GM18498 (cell line): ENCODE results near the gene RSPO4.
"Not testable (repeated sequence)": the region's sequence is repeated elsewhere in the genome, so short reads cannot be mapped to it uniquely, and the experiment has no call there.

Experiments used
- ATAC-seq: cut with Tn5 transposase; IDR thresholded peaks from one replicate; pipeline ENCODE4 v1.9.1; 2021; ENCODE audit warnings: mild to moderate bottlenecking, moderate library complexity; ENCODE audit not compliant: unreplicated experiment

RSPO4 gene

DNA sequence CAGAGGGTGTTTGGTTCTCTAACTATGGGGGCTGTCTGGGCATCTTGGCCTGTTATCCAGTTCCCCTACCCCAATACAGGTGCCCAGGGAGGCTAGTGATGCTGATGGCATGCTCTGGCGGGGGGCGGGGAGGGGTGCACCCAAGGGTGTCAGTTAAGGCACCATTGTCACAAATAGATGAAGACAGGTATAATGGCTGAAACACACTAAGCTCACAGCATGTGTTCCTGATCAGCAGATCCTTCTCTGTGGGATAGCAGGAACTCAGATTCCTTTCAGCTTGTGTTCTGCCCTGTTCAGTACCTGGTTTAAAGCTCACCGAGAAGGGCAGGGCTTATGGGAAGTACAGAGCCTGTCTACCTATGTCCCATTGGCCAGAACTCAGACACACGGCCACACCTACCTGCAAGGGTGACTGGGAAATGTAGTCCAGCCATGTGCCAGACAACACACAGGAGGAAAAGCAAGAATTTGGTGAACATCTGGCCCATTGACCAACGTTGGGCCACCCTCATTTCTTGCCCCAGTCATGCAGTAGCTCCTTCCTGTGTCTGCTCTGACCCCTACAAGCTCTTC, 3.4 kb upstream of the RSPO4 start:
- ATAC-seq = no peak

DNA sequence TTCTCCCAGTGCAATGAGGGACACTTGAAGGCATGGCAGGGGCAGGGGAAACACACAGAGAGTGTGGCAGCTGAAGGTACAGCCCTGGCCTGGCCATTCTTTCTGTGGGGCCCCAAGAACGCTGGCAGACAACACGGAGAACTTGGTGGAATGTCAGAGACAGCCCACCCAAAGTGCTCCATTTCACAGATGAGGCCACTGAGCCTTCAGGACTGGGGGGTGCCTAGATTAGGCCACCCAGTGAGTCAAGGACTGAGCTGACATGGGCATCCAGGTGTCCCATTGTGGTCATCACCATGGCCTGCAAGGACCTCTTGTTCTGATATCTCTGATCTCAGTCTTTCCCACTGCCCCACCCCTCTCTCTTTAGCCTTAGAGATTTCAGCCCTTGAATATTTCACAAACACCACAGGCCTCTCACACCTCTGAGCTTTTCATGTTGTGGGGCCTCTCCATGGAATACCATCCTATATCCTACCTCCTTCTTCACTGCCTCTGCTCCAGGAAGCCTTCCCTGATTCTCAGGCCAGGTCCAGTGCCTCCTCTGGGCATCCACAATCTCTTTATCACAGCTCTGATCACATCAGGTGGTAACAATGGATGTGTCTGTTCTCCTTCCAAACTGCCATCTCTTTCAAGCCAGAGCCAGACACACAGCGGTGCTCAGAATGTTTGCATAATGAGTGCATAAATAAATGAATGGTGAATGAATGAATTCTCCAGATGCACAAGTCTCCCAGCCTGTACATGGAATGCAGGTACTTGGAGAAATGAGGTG, 2.0 kb upstream of the RSPO4 start:
- no peak for ATAC-seq

DNA sequence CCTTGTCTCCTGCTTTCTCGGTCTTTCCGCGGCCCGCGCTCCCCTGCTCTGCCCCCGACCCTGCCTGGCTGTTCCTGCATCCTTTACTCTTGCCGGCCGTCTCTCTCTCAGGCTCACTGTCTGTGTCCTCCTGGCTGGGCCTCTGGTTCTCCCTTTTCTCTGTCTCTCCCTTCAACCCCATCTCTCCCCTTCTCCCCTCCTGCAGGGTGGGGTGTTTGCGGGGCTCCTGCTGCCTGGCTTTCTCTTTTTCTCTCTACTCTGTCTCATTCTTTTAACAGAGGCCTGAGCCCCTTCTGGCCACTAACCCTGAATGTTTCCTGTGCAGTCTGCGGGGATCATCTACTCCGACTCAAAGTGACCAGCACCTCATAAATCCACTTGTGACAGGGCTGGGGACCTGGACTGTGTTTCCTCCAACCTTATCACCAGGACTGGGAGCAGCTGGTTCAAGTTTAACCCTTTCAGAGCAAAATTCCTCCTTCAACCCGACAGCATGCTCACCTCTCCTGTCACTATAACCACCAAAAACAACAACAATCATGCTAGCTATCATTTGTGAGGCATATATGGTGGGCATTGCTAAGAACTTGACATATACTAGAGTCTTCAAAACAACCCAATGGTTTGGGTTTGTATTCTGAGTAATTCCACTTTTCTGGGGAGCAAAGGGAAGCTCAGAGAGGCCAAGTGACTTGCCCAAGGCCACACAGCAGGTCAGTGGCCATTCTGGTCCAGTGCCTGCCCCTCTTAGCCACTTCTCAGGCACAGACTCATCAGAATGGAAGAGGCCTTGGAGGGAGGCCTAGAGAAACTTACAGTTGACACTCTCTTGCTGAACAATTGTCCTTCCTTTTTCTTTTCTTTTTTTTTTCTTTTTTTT, 811 bp upstream of the RSPO4 start:
- no peak for ATAC-seq

DNA sequence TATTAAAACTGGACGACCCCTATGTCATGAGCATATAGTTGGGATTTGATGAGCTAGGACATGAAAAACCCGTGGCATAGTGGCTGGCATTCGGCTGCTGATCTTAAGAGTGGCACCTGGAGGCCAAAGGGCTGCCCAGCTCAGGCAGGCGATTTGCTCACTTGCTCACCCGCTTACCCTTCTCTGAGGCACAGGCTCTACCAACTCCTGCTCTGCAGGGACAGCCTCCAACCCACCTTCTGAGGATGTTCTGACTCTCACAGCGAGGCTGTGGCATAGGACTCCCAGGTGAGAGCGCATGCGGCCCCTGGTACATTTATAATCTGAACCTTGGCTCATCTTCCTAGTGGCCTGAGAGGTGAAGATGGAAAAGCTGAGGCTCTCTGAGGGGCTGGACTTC, 995 bp downstream of the RSPO4 start:
- ATAC-seq = no peak

DNA sequence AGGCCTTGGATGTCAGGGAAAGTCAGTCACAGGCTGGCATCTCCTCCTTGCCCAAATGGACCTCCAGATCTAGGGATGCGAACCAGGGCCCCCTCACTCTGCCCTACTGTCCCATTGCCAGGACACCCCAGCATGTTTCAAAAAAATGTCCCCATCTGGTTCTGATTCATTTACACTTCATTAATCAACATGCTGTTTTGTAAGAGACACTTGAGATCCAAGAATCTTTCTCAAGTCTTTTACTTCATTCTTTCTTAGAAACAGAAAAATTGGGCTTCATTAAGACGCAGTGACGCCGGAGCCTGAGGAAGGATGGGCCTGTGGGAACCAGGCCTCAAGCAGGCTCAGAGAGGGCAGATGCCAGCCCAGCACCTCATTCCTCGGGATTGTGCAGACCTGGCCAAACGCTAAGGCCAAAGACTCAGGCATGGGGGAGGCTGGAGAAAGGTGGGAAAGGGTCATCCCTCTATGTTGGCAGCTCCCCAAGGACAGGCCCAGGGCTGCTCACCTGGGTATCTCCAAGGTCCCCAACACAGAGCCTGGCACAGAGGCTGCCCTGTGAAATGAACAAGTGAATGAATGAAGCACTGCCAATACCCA, 3.8 kb downstream of the RSPO4 start:
- no peak for ATAC-seq

DNA sequence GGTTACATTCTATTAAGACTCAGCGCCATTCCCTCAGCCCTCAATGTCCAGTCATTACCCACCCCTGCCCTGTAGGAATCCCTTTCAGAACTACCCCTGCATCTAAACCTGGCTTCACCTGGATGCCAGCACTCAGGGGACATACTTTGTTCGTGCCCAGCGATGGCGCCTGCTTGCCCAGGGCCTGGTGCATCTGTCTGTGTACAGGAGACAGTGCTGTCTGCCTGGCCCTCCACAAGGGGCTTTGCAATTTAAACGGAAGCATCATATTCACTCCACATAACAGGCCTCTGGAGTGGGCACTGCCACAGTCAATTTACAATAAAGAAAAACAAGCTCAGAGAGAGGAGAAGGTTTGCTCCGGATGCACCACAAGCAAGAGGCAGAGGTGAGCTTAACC, 4.6 kb downstream of the RSPO4 start:
- no peak for ATAC-seq

DNA sequence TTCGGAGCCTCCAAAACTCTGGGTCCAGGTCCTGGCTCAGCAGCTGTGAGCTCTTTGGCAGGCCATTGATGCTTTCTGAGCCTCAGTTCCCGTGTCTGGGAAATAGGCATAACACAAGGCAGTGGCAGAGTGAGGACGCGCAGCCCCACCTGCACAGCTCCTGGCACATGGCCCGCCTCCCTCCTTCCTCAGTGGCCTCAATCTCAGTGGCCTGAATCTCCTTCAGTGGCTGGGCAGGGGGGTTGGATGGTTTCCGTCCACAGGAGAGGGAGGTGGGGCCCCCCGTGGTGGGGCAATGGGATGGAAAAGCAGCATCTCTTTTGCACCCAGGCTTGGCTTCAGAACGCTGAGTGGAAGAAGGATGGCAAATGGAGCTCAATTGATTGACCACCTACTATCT, 5.1 kb downstream of the RSPO4 start:
- no peak for ATAC-seq

DNA sequence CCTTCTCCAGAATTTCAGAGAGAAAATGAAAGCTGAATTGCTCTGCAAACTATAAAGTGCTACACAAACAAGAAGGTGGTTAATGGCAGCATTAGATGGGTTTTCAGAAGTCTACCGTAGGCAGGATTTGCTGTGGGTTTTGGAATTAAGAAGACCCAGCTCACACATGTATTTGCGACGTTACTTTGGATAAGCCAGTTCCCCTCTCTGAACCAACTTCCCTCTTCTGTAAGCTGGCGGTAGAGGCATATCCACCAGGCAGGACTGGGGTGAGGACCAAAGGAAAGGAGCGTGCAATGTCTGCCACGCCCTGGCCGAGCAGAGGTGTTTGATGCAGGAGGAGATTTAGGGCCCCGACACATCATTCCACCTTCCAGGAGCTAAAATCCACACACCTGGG, 6.9 kb downstream of the RSPO4 start:
- ATAC-seq = no peak

DNA sequence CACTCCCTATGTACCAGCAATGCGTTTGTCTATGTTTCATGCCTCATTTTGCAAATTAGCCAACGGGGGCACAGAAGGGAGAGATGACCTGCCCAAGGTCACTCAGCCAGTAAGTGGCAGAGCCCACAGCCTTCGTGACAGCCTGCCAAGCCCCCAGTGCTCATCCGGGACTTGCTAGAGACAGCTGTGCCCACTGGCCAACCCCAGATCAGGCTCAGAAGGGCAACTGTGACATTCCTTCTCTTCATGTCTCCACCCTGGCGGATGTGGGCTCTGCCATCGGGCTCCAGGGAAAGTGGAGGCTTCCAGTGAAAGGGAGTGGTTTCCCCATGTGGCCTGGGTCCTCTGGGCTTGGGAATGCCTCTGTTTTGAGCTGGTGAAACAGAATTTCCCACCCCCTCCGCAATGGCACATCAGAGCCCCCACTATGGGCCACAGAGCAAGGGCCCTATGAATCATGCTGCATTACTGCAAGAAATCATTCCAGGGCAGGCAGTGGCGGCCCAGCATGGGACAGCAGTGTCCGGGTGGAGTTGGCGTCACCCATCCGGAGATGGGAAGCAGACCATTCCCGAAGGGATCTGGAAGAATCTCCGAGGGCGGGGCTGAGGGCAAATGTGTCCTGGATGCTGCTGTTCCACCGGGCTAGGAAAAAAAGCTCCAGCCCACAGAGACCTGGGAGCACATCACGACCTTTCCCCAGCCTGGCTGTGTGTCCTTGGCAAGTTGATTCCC, 9.1 kb downstream of the RSPO4 start:
- ATAC-seq = no peak

DNA sequence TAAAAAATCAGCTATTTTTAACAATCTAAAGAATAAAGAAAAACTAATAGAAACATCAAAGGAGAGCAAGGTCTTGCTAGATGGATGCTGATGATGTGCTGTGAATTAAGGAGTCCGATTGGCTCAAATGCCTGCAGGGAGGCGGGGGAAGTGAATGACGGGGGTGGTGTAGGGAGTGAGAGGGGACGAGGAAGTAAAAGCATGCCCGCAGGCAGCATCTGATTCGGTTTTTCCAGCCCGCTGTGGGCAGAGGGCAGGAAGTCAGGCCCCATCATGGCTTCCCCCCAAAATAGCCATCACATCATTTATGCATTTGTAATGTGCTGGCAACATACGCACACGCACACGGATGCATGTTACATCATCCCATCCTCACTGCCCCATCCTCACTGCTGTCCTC, 10.3 kb downstream of the RSPO4 start:
- ATAC-seq = no peak

DNA sequence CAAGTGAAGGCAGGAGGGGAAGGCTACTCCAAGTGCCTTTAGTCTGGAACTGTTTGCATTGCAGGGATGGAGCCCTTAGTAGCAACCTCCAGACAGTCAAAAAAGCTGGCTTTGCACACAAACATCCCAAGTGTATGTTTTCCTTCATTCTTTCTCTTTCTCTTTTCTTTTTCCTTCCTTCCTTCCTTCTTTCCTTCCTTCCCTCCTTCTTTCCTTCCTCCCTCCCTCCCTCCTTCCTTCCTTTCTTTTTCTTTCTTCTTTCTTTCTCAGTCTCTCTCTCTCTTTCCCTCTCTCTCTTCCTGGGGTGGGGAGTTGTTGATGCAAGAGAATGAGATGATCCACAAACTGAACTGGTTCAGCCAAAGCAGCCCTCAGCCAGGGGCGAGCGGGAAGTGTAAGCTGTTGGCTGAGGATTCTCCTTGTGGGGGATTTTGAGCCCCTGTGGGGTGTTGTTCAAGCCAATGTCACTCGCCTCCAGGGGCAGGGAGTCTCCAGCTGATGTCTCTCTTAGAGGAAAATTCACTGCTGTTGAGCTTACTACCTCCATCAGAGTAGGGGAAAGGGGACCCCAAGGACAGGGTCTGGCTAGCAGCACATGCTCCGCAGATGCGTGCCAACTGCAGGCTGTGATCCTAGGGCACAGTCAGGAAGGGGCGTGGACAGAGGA, 11.7 kb downstream of the RSPO4 start:
- no peak for ATAC-seq

DNA sequence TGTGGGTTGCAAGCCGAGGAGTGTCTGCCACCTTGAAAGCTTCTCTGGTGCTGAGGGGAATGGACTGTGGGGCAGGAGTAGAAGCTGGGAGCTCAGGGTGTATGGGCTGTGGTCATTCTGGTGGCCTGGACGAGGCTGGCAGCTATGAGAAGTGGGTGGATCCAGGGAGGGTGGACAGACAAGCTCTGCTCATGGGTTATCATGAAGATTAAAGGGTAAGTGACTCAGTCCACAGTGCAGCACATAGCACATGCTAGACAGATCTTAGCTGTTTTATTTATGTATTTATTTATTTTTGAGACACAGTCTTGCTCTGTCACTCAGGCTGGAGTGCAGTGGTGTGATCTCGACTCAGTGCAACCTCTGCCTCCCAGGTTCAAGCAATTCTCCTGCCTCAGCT, 13.8 kb downstream of the RSPO4 start:
- no peak for ATAC-seq

DNA sequence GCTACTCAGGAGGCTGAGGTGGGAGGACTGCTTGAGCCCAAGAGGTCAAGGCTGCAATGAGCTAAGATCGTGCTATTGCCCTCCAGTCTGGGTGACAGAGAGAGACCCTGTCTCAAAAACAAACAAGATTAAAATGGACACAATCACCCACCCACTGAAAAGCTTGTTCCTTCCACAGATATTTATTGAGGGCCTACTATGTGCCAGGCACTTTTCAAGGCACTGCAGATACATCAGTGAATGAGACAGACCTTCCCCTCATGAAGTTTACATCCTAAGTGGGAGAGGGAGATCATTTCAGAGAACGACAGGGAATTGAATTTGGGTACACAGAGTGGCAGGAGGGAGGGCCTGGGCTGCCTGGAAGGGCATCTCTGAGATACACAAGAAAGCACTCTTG, 14.4 kb downstream of the RSPO4 start:
- no peak for ATAC-seq

DNA sequence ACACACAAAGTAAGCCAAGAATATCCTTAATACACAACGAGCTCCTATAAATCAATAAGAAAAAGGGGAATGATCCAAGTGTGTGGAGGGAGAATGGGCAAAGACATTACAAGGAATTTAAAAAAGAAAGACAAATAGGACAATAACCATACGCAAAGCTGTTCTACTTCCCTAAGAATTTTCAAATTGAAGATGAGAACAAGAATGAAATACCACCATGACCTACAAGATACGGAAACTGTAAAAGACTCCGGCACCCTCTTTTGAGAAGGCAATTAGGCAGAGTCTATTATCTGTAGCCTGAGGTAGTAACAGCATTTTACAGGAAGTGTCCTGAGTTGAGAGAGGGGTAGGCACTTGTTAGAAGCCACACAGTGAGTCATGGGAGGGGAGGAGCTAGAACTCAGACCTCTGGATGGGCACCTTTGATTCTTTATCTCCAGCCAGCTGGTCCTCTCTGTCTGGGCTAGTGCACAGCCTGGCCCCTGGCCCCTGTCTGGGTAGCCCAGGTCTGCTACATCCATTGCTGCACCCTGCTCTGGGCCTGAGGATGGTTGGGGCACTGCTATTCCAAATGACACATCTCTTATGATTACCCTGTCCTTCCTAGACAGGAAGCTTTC, 15.3 kb downstream of the RSPO4 start:
- ATAC-seq = no peak

DNA sequence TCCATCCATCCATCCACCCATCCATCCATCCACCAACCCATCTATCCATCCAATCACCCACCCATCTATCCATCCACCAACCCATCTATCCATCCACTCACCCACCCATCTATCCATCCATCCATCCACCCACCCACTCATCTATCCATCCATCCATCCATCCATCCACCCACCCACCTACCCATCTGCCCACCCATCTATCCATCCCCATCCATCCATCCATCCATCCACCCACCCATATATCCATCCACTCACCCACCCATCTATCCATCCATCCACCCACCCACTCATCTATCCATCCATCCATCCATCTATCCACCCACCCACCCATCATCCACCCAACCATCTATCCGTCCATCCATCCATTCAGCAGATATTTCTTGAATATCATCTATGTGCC, 17.1 kb downstream of the RSPO4 start:
- not testable (repeated sequence) for ATAC-seq

DNA sequence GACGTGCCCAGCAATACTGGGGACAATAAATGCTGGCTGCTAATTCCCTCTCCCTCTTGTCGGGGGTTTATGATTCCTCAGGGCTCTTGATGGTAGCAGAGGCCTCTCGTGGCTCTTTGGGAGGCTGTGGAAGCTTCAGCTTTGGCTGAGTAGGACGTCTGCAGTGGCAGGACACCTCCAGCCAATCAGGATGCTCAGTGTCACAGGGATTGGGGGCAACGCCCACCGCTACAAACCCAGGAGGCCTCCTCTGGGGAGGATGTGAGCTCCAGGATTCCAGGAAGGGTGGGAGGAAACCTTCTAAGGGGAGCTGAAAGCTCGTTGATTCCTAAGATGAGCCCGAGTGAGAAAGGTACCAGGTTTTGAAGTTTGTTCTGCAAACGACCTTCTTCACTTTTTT, 19.4 kb downstream of the RSPO4 start:
- no peak for ATAC-seq

DNA sequence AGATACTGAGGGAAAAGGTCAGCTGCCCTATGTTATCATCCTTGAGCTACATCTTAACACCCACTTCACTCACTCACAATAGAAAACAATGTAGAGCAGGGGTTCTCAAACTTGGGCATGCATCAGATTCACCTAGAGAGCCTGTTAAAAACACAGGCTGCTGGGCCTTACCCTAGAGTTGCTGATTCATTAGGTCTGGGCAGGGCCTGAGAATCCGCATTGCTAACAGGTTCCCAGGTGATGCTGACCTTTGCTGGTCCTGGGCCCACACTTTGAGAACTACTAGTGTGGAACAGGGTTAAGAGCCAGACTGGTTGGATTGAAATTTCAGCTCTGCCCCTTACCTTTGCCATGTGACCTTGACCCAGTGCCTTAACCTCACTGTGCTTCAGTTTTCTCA, 25.1 kb downstream of the RSPO4 start:
- ATAC-seq = no peak

DNA sequence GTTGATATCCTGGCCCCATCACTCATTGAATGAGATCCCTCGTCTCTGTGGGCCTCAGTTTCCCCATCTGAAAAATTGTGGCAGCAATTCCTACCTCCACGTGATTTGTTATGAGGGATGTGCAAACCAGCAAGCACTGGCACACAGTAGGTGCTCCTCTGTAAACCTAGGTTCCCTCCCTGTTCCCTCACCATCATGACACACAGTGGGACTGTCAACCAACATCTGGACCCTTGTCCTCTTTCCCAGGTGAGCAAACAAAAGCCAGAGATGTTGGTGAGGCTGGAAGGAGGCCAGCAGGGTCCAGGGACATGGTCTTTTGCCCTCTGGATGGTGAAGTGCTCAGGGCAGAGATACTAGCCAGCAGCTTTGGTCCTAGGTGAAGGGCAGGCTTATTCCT, 26.1 kb downstream of the RSPO4 start:
- ATAC-seq = no peak

DNA sequence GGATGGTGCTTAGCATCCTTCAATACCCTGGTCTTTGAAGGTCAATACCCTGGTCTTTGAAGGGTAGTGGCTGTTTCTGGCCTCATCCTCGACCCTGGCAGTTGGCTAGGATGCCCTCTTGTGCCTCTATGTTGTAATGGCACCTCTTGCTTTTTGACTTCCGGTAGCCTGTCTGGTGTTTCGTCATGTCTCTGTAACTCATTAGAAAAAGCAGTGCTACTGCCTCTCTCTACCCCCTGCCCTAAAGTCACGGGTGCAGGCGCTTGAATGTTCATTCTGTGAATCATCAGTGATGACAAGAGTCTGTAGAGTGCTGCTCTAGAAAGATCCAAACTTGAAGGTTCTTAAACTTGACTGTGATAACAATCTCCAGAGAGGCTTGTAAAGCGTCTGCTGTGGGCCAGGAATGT, 28.3 kb downstream of the RSPO4 start:
- no peak for ATAC-seq

DNA sequence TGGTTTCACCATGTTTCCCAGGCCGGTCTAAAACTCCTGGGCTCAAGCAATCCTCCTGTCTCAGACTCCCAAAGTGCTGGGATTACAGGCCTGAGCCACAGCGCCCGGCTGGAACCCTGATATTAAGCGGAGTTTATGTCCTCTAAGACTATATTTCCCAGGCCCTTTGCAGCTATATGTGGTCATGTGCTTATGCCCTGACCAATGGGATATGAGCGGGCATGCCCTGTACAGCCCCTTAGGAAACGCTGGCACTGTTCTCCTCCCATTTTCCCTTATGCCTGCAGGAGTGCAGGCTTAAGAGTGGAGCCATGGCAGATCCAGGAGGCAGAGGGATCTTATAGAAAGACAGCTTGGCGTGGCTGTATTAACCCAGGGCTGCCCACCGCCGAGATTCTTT, 29.9 kb downstream of the RSPO4 start:
- ATAC-seq = no peak
